Endothelial cell of umbilical vein (primary cell): ENCODE data around the gene DNAL1. TPM values are rescaled to one million over a fixed set of nuclear protein-coding genes. Genes with fewer than 3 reads are reported as not detected.

Experiments used
- BruUV-seq: library from RNA; stranded (reverse); fragments of 400-500 nt; replicated peaks from 2 replicates; lab custom pipeline; 2021; lab: Mats Ljungman, UMichigan
- CTCF ChIA-PET: fragments of 300-600, 350-600 bp; sonication (Branson Sonifier 250); formaldehyde crosslinking; loops from one replicate; lab custom pipeline; 2021; ENCODE audit warnings: antibody characterized with exemption, inconsistent platforms; lab: Charles Lee
- POLR2A ChIA-PET: fragments of 300-600, 350-600 bp; sonication (Branson Sonifier 250); formaldehyde crosslinking; loops from one replicate; lab custom pipeline; 2021; ENCODE audit warnings: antibody characterized with exemption, inconsistent platforms; lab: Charles Lee
- DNase-seq: peaks from one replicate; pipeline ENCODE4 v3.0.0-alpha.2; 2011; ENCODE audit warnings: low read depth, low spot score
- FAIRE-seq: peaks from 2 replicates; lab custom pipeline; 2011; peaks lifted over from hg19 to GRCh38; lab: Jason Lieb, UNC
- H2AFZ ChIP-seq: 2 replicates; pipeline ENCODE4 v1.6.0; 2012; ENCODE audit warnings: low read depth, low read length, control low read depth, inconsistent platforms
- H3K27ac ChIP-seq: 2 replicates; pipeline ENCODE4 v1.5.1; 2011; ENCODE audit warnings: low read depth, mild to moderate bottlenecking, control low read depth, low read length, moderate library complexity; ENCODE audit not compliant: insufficient read depth
- H3K27me3 ChIP-seq, 2 experiments: 2 replicates each; pipeline versions ENCODE4 v1.6.0 to v1.6.1; 2011; ENCODE audit warnings: low read length in 2 of 2, mixed read lengths in 1 of 2; ENCODE audit not compliant: control insufficient read depth in 2 of 2, insufficient read depth in 2 of 2
- H3K36me3 ChIP-seq, 2 experiments: 2 replicates in 1 of 2; 3 replicates in 1 of 2; pipeline ENCODE4 v1.5.1; 2011; ENCODE audit warnings: low read length in 2 of 2, mild to moderate bottlenecking in 1 of 2, moderate library complexity in 1 of 2; ENCODE audit not compliant: control insufficient read depth in 2 of 2, insufficient read depth in 2 of 2; ENCODE audit errors: extremely low read depth in 1 of 2
- H3K4me1 ChIP-seq: 3 replicates; pipeline ENCODE4 v1.5.1; 2011; ENCODE audit warnings: mild to moderate bottlenecking, low read length; ENCODE audit not compliant: control insufficient read depth, insufficient read depth; ENCODE audit errors: extremely low read depth
- H3K4me2 ChIP-seq: 2 replicates; pipeline ENCODE4 v1.6.1; 2011; ENCODE audit warnings: low read length, control low read depth, mixed read lengths; ENCODE audit not compliant: insufficient read depth
- H3K4me3 ChIP-seq, 3 experiments: fragments of 200-600 bp in 1 of 3; sonication (generic), shearing (Covaris generic) in 1 of 3; replicated peaks in 1 of 3; 2 replicates each; pipeline ENCODE4 v1.5.1; 2011 to 2016; ENCODE audit warnings: control low read depth in 3 of 3, low read length in 3 of 3, mild to moderate bottlenecking in 2 of 3, inconsistent platforms in 1 of 3, low read depth in 1 of 3, moderate library complexity in 1 of 3; ENCODE audit not compliant: insufficient read depth in 1 of 3
- H3K79me2 ChIP-seq: 2 replicates; pipeline ENCODE4 v1.6.0; 2012; ENCODE audit warnings: low read length, inconsistent platforms; ENCODE audit not compliant: control insufficient read depth, insufficient read depth
- H3K9ac ChIP-seq: replicated peaks from 2 replicates; pipeline ENCODE3; 2011; ENCODE audit warnings: low read length, control low read depth; ENCODE audit not compliant: insufficient read depth; ENCODE audit errors: extremely low read depth
- H3K9me1 ChIP-seq: replicated peaks from 3 replicates; pipeline ENCODE4 v1.6.0; 2011; ENCODE audit warnings: mild to moderate bottlenecking, low read length; ENCODE audit not compliant: control insufficient read depth, insufficient read depth; ENCODE audit errors: extremely low read depth
- H3K9me3 ChIP-seq: replicated peaks from 2 replicates; pipeline ENCODE4 v1.5.1; 2012; ENCODE audit warnings: low read length, inconsistent platforms; ENCODE audit not compliant: control insufficient read depth, insufficient read depth
- H4K20me1 ChIP-seq: replicated peaks from 2 replicates; pipeline ENCODE3; 2011; ENCODE audit warnings: mild to moderate bottlenecking, low read length; ENCODE audit not compliant: control insufficient read depth, insufficient read depth; ENCODE audit errors: extremely low read depth
- EZH2 ChIP-seq: IDR thresholded peaks from 2 replicates; pipeline ENCODE4 v1.6.1; 2012; ENCODE audit warnings: borderline replicate concordance, low read depth, mild to moderate bottlenecking, moderate library complexity, low read length, inconsistent platforms; ENCODE audit not compliant: severe bottlenecking
- FOS ChIP-seq: IDR thresholded peaks from 2 replicates; pipeline ENCODE4 v1.6.1; 2011; ENCODE audit warnings: mild to moderate bottlenecking, low read length, moderate library complexity, borderline replicate concordance; ENCODE audit not compliant: insufficient read depth
- JUN ChIP-seq: IDR thresholded peaks from 2 replicates; pipeline ENCODE4 v1.6.1; 2011; ENCODE audit warnings: borderline replicate concordance, low read depth; ENCODE audit not compliant: insufficient read length, insufficient read depth
- MYC ChIP-seq: IDR thresholded peaks from one replicate; pipeline ENCODE4 v1.6.1; 2011; ENCODE audit warnings: mild to moderate bottlenecking, low read depth, low read length
- POLR2A ChIP-seq: IDR thresholded peaks from 2 replicates; pipeline ENCODE4 v1.6.1; 2012; ENCODE audit warnings: low read depth, mild to moderate bottlenecking, control low read depth, low read length
- dilution Hi-C: fragments of 300-500 bp; cut with MboI; formaldehyde crosslinking; loops from one replicate; pipeline ENCODE4 v1.15.0; 2019; ENCODE audit warnings: low sequenced_read_pairs; ENCODE audit not compliant: extremely low pct_ligation_motif_present
- intact Hi-C: fragments of 100-400 bp; cut with micrococcal nuclease; formaldehyde crosslinking; loops from one replicate; pipeline ENCODE4 v1.10.0; 2022
- polyA plus RNA-seq, 4 experiments: library from polyadenylated mRNA; depleted of rRNA in 3 of 4; stranded (reverse) in 3 of 4; unstranded in 1 of 4; fragments of >200 nt; gene quantifications; 2 replicates each; pipeline versions ENCODE4 v1.2.1 to v1.2.3, GENCODE V29; 2011 to 2012; ENCODE audit warnings: missing spikeins in 1 of 4
- total RNA-seq: library from RNA; stranded (reverse); gene quantifications from 2 replicates; pipeline ENCODE4 v1.2.3, GENCODE V29; 2021
- TF ChIP-seq, protein P1 (sequence below): IDR thresholded peaks from 2 replicates; pipeline ENCODE4 v1.6.1; 2011; ENCODE audit not compliant: insufficient read depth, insufficient read length

DNAL1 gene
- total and polyA plus RNA-seq, 2 donors (not counting 3 experiments of a cell fraction or from before 2014, with no cell fraction given): 2.4 to 15.3 TPM

DNA sequence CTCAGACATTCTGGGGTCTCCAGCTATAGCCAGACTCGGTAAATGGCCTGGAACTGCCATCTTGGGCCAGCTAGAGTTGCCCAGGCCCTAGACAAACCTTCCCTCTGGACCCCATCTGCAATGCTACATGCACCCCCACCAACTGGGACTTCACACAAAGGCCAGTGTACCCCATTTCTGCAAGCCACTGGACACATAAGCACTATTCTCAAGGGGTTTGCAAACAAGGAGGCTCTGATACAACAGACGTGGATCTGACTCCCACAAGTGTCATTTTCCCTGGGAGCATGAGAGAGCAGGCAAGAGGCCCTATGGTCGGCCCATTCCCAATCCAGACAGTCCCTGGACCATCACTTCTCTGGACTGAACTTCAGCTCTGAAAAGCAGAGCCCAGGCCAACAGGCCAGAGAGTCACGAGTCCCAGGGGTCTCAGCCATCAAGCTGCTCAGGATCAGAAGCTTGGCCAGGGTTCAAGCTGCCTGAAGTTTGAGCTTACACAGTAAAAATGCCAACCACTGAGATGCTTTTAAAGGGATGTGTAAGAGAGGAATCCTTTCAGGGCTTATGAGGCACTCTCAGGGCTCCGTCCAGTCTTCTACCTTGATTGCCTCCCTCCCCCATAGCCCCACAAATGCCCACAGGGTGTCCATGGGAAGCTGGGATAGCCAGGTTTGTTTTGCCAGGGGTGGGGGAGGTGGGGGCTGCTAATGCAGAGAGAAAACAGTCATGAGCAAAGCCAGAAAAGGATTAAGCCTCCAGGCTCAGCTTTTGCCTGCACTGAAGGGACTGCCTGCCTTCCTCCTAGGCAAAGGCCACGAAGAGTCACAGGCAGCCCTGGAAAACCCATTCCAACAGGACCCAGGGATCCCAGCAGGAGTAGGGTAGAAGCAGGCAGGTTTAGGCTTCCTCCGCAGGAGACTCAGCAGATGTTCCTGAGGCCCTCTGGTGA lies 101.1 kb downstream of the DNAL1 start:
- Histone ChIP-seq H3K4me1 (peaks cover 80% of the 10 kb centered on the region), H3K27me3 (no peaks in the 10 kb centered on the region), H4K20me1 (no peaks in the 10 kb centered on the region), H3K27ac (peak overlapping the region; percentile 96), H3K9ac (no peak overlapping the region), H3K9me1 (no peaks in the 10 kb centered on the region), H2AFZ (no peak overlapping the region), H3K79me2 (peaks cover 95% of the 10 kb centered on the region), H3K9me3 (no peaks in the 10 kb centered on the region), H3K36me3 (no peaks in the 10 kb centered on the region), H3K4me3 (no peak overlapping the region), H3K4me2 (no peak overlapping the region)
- no TSS peak for BruUV-seq
- POLR2A ChIA-PET: interaction anchor here (0.5 to 0.6 kb wide), 2 partner anchors 33 to 84 kb away, joined by 5 to 6 read pairs; no protein-coding TSS in a partner anchor
- CTCF ChIA-PET: interaction anchor here (0.6 to 8.9 kb wide), 5 partner anchors 12 to 103 kb away, joined by 3 to 91 read pairs (median 3); a partner anchor contains a TSS
- DNase-seq (no peak), FAIRE-seq (peak; percentile 72)
- intact Hi-C loops (no loop called here), dilution Hi-C loops (no loop called here)
- TF ChIP-seq MYC: no peak
- TF ChIP-seq FOS: no peak
- TF ChIP-seq JUN: no peak
- TF ChIP-seq POLR2A: no peak
- TF ChIP-seq EZH2: no peak
- TF ChIP-seq, protein P1, sequence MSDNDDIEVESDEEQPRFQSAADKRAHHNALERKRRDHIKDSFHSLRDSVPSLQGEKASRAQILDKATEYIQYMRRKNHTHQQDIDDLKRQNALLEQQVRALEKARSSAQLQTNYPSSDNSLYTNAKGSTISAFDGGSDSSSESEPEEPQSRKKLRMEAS: no peak
